Neuronal stem cell (in vitro differentiated cells): ENCODE results near the gene NLN.

ENCODE experiments used
- DNase-seq: peaks from one replicate; pipeline ENCODE4 v3.0.0-alpha.2; 2013; ENCODE audit warnings: low spot score
- H2AFZ ChIP-seq: one replicate; pipeline ENCODE4 v1.6.1; 2013; ENCODE audit warnings: mild to moderate bottlenecking, low read length, inconsistent platforms
- H2AK5ac ChIP-seq: 2 replicates; pipeline ENCODE4 v1.6.1; 2013; ENCODE audit warnings: low read depth, mild to moderate bottlenecking, inconsistent platforms, low read length, moderate library complexity, mixed read lengths
- H2BK120ac ChIP-seq: 2 replicates; pipeline ENCODE4 v1.6.1; 2013; ENCODE audit warnings: low read depth, mild to moderate bottlenecking, inconsistent platforms, low read length, moderate library complexity, mixed read lengths
- H2BK12ac ChIP-seq: one replicate; pipeline ENCODE4 v1.6.1; 2013; ENCODE audit warnings: low read length, inconsistent platforms
- H2BK15ac ChIP-seq: 2 replicates; pipeline ENCODE4 v1.6.1; 2013; ENCODE audit warnings: mild to moderate bottlenecking, low read length, inconsistent platforms, mixed read lengths
- H2BK5ac ChIP-seq: one replicate; pipeline ENCODE4 v1.6.1; 2013; ENCODE audit warnings: inconsistent platforms, mild to moderate bottlenecking, low read length, moderate library complexity
- H3K14ac ChIP-seq: one replicate; pipeline ENCODE4 v1.6.1; 2013; ENCODE audit warnings: low read length, inconsistent platforms
- H3K18ac ChIP-seq: 2 replicates; pipeline ENCODE4 v1.6.1; 2013; ENCODE audit warnings: low read length, inconsistent platforms
- H3K23ac ChIP-seq: 2 replicates; pipeline ENCODE4 v1.6.1; 2013; ENCODE audit warnings: low read depth, mild to moderate bottlenecking, mixed read lengths, low read length, inconsistent platforms; ENCODE audit not compliant: poor library complexity
- H3K27ac ChIP-seq: replicated peaks from 3 replicates; pipeline ENCODE4 v1.5.1; 2013; ENCODE audit warnings: low read length, inconsistent platforms
- H3K27me3 ChIP-seq, 3 experiments: 2 replicates each; pipeline ENCODE4 v1.6.1; 2013; ENCODE audit warnings: low read length in 3 of 3, mild to moderate bottlenecking in 2 of 3, inconsistent platforms in 1 of 3, low read depth in 1 of 3, mixed read lengths in 1 of 3, moderate library complexity in 1 of 3; ENCODE audit not compliant: control insufficient read depth in 3 of 3, insufficient read depth in 3 of 3
- H3K36me3 ChIP-seq, 2 donors: replicated peaks in 1 of 2; 2 replicates each; pipeline ENCODE4 v1.6.1; 2013; ENCODE audit warnings: low read length in 2 of 2; ENCODE audit not compliant: control insufficient read depth in 2 of 2, insufficient read depth in 2 of 2
- H3K4ac ChIP-seq: 2 replicates; pipeline ENCODE4 v1.6.1; 2013; ENCODE audit warnings: inconsistent platforms, mild to moderate bottlenecking, low read length, moderate library complexity
- H3K4me1 ChIP-seq, 2 donors: 1 replicate in 1 of 2; 2 replicates in 1 of 2; pipeline ENCODE4 v1.6.1; 2013; ENCODE audit warnings: low read length in 2 of 2, low read depth in 1 of 2; ENCODE audit not compliant: control insufficient read depth in 2 of 2, insufficient read depth in 1 of 2
- H3K4me2 ChIP-seq: one replicate; pipeline ENCODE4 v1.6.1; 2013; ENCODE audit warnings: mild to moderate bottlenecking, low read length, inconsistent platforms; ENCODE audit not compliant: insufficient read depth, poor library complexity, severe bottlenecking
- H3K4me3 ChIP-seq, 2 donors: 2 replicates each; pipeline ENCODE4 v1.5.1; 2013; ENCODE audit warnings: low read length in 2 of 2, mild to moderate bottlenecking in 2 of 2, inconsistent platforms in 1 of 2, moderate library complexity in 1 of 2
- H3K79me1 ChIP-seq: one replicate; pipeline ENCODE4 v1.6.1; 2013; ENCODE audit warnings: low read depth, mild to moderate bottlenecking, inconsistent platforms, low read length, moderate library complexity
- H3K9ac ChIP-seq: one replicate; pipeline ENCODE4 v1.6.1; 2013; ENCODE audit warnings: mild to moderate bottlenecking, low read depth, low read length, inconsistent platforms; ENCODE audit not compliant: poor library complexity
- H3K9me3 ChIP-seq, 2 donors: replicated peaks in 1 of 2; 2 replicates each; pipeline versions ENCODE3 to v1.6.1; 2013; ENCODE audit warnings: low read length in 2 of 2, mild to moderate bottlenecking in 2 of 2, inconsistent platforms in 1 of 2, low read depth in 1 of 2, mixed read lengths in 1 of 2, moderate library complexity in 1 of 2; ENCODE audit not compliant: control insufficient read depth in 2 of 2, insufficient read depth in 1 of 2
- H4K8ac ChIP-seq: one replicate; pipeline ENCODE4 v1.6.1; 2013; ENCODE audit warnings: low read depth, mild to moderate bottlenecking, inconsistent platforms, low read length, moderate library complexity
- H4K91ac ChIP-seq: one replicate; pipeline ENCODE4 v1.6.1; 2013; ENCODE audit warnings: low read length, low read depth, mild to moderate bottlenecking, inconsistent platforms; ENCODE audit not compliant: poor library complexity
- WGBS, 2 donors: extraction: QIAGEN DNeasy Blood & Tissue Kit; methylation state at CpG; one replicate each; pipeline ENCODE4 v1.1.7; 2013; ENCODE audit warnings: missing lambda C conversion rate in 2 of 2, mixed read lengths in 1 of 2; ENCODE audit not compliant: insufficient read length in 2 of 2, insufficient replicate concordance in 1 of 2; ENCODE audit errors: extremely low coverage in 2 of 2; 5-methylcytosine and 5-hydroxymethylcytosine counted together

NLN gene

GRCh38 chr5:65796751-65797316, 74.8 kb downstream of the NLN start:
- no peak overlapping the region for H2BK12ac ChIP-seq
- H3K9ac ChIP-seq, result no peak overlapping the region
- no peak overlapping the region for H3K4me2 ChIP-seq
- no peak overlapping the region for H2BK5ac ChIP-seq
- H3K36me3 ChIP-seq, result peaks cover 2 to 46% of the 10 kb centered on the region in 2 donors
- no peak overlapping the region for H4K91ac ChIP-seq
- H2AK5ac ChIP-seq, result no peak overlapping the region
- no peak overlapping the region for H3K27ac ChIP-seq
- peaks cover 0 to 2% of the 10 kb centered on the region in 2 donors for H3K9me3 ChIP-seq
- no peak overlapping the region for H3K14ac ChIP-seq
- H2AFZ ChIP-seq, result no peak overlapping the region
- WGBS, 2 donors, result no CpG with 5 or more reads among the region's 8 CpGs
- H3K23ac ChIP-seq, result no peak overlapping the region
- H3K4ac ChIP-seq, result no peak overlapping the region
- H3K4me3 ChIP-seq, result no peak overlapping the region
- H4K8ac ChIP-seq, result no peak overlapping the region
- no peak overlapping the region for H2BK15ac ChIP-seq
- H3K27me3 ChIP-seq, result no peaks in the 10 kb centered on the region
- DNase-seq, result no peak
- peaks cover 2 to 9% of the 10 kb centered on the region in 2 donors for H3K4me1 ChIP-seq
- no peak overlapping the region for H3K18ac ChIP-seq
- H2BK120ac ChIP-seq, result no peak overlapping the region
- no peaks in the 10 kb centered on the region for H3K79me1 ChIP-seq

GRCh38 chr5:65797481-65797880, 75.5 kb downstream of the NLN start:
- Histone ChIP-seq H2AK5ac (no peak overlapping the region), H2BK12ac (no peak overlapping the region), H2AFZ (no peak overlapping the region), H3K18ac (no peak overlapping the region), H4K8ac (no peak overlapping the region), H4K91ac (no peak overlapping the region), H3K4me3 (no peak overlapping the region), H3K79me1 (no peaks in the 10 kb centered on the region), H3K27ac (no peak overlapping the region), H3K4ac (no peak overlapping the region), H2BK5ac (no peak overlapping the region), H3K4me1 (peaks cover 6 to 9% of the 10 kb centered on the region in 2 donors), H3K23ac (no peak overlapping the region), H3K14ac (no peak overlapping the region), H2BK15ac (no peak overlapping the region), H3K27me3 (no peaks in the 10 kb centered on the region), H2BK120ac (no peak overlapping the region), H3K9me3 (peaks cover 5 to 8% of the 10 kb centered on the region in 2 donors), H3K4me2 (no peak overlapping the region), H3K36me3 (peaks cover 8 to 46% of the 10 kb centered on the region in 2 donors), H3K9ac (no peak overlapping the region)
- DNase-seq, result no peak
- WGBS, 2 donors, result no CpG with 5 or more reads among the region's 2 CpGs

- no peak overlapping the region for H2BK5ac ChIP-seq
- no CpG with 5 or more reads among the region's 1 CpG for WGBS, 2 donors
- H2AK5ac ChIP-seq, result no peak overlapping the region
- H3K4me1 ChIP-seq, result peaks cover 6 to 9% of the 10 kb centered on the region in 2 donors
- no peak overlapping the region for H3K27ac ChIP-seq
- H3K4ac ChIP-seq, result no peak overlapping the region
- peaks cover 4% of the 10 kb centered on the region for H3K79me1 ChIP-seq
- H3K14ac ChIP-seq, result no peak overlapping the region
- no peak overlapping the region for H3K18ac ChIP-seq
- H2BK12ac ChIP-seq, result no peak overlapping the region
- H3K23ac ChIP-seq, result no peak overlapping the region
- no peak overlapping the region for H2BK120ac ChIP-seq
- H4K91ac ChIP-seq, result no peak overlapping the region
- no peak for DNase-seq
- H3K4me3 ChIP-seq, result no peak overlapping the region
- peaks cover 12 to 33% of the 10 kb centered on the region in 2 donors for H3K36me3 ChIP-seq
- no peak overlapping the region for H2AFZ ChIP-seq
- no peaks in the 10 kb centered on the region for H3K27me3 ChIP-seq
- H4K8ac ChIP-seq, result no peak overlapping the region
- peaks cover 18 to 24% of the 10 kb centered on the region in 2 donors for H3K9me3 ChIP-seq
- H3K4me2 ChIP-seq, result no peak overlapping the region
- H2BK15ac ChIP-seq, result no peak overlapping the region
- no peak overlapping the region for H3K9ac ChIP-seq
Observed at GRCh38 chr5:65799857-65800256, 77.9 kb downstream of the NLN start.

DNA sequence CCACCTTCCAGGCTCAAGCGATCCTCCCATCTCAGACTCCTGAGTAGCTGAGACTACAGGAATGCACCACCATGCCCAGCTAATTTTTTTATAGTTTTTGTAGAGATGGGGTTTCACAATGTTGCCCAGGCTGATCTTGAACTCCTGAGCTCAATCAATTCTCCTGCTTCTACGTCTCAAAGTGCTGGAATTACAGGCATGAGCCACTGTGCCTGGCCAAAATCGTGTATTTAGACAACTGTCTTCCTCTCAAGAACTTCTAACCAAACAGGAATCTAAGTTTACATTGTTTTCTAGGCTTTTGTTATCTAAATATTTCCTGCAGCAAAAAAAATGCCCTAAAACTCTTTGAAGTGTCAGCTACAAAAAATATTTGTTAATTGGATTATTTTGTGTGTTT, 78.8 kb downstream of the NLN start:
- Histone ChIP-seq H4K8ac (no peak overlapping the region), H2AFZ (no peak overlapping the region), H4K91ac (no peak overlapping the region), H3K4me2 (no peak overlapping the region), H3K27ac (peak overlapping the region; percentile 50), H2BK15ac (no peak overlapping the region), H2BK12ac (no peak overlapping the region), H3K18ac (no peak overlapping the region), H3K4me3 (no peak overlapping the region), H3K4ac (no peak overlapping the region), H2AK5ac (no peak overlapping the region), H2BK5ac (no peak overlapping the region), H3K79me1 (peaks cover 4% of the 10 kb centered on the region), H3K36me3 (peaks cover 12 to 39% of the 10 kb centered on the region in 2 donors), H3K4me1 (peaks cover 6 to 9% of the 10 kb centered on the region in 2 donors), H3K9me3 (peaks cover 18 to 28% of the 10 kb centered on the region in 2 donors), H3K23ac (no peak overlapping the region), H2BK120ac (no peak overlapping the region), H3K27me3 (no peaks in the 10 kb centered on the region), H3K14ac (no peak overlapping the region), H3K9ac (no peak overlapping the region)
- no peak for DNase-seq
- WGBS, 2 donors, result no CpG with 5 or more reads among the region's 3 CpGs
